ENCODE data around the gene TDRD3.

Gene TDRD3

GRCh38 chr13:60572855-60573254 is 175.8 kb downstream of the TDRD3 start:
- DNase-seq (ENCODE audit: low read depth, low spot score): no peak

GRCh38 chr13:60574735-60575134 is 177.7 kb downstream of the TDRD3 start:
- DNase-seq (ENCODE audit: low read depth, low spot score): no peak

GRCh38 chr13:60575142-60575541 is 178.1 kb downstream of the TDRD3 start:
- DNase-seq (ENCODE audit: low read depth, low spot score): no peak

- DNase-seq (ENCODE audit: low read depth, low spot score): no peak
Observed at GRCh38 chr13:60577761-60578160, 180.7 kb downstream of the TDRD3 start.

GRCh38 chr13:60583196-60583888 is 186.3 kb downstream of the TDRD3 start:
- no peak for DNase-seq (ENCODE audit: low read depth, low spot score)

- no peak for DNase-seq (ENCODE audit: low read depth, low spot score)
Observed at GRCh38 chr13:60583911-60584753, 187.1 kb downstream of the TDRD3 start.

- no peak for DNase-seq (ENCODE audit: low read depth, low spot score)
Observed at GRCh38 chr13:60584976-60585375, 188.0 kb downstream of the TDRD3 start.

- DNase-seq (ENCODE audit: low read depth, low spot score): no peak
Observed at GRCh38 chr13:60590800-60591747, 194.1 kb downstream of the TDRD3 start.

- DNase-seq (ENCODE audit: low read depth, low spot score): no peak
Observed at GRCh38 chr13:60603049-60603448, 206.0 kb downstream of the TDRD3 start.

- DNase-seq (ENCODE audit: low read depth, low spot score): no peak
Observed at GRCh38 chr13:60604058-60604457, 207.0 kb downstream of the TDRD3 start.

GRCh38 chr13:60608954-60609353 is 211.9 kb downstream of the TDRD3 start:
- DNase-seq (ENCODE audit: low read depth, low spot score): no peak

GRCh38 chr13:60611523-60611922 is 214.5 kb downstream of the TDRD3 start:
- DNase-seq (ENCODE audit: low read depth, low spot score): no peak

GRCh38 chr13:60612593-60612992 is 215.6 kb downstream of the TDRD3 start:
- DNase-seq (ENCODE audit: low read depth, low spot score): no peak

GRCh38 chr13:60613080-60613479 is 216.1 kb downstream of the TDRD3 start:
- DNase-seq (ENCODE audit: low read depth, low spot score): no peak

GRCh38 chr13:60617991-60618733 is 221.1 kb downstream of the TDRD3 start:
- DNase-seq (ENCODE audit: low read depth, low spot score): no peak

- DNase-seq (ENCODE audit: low read depth, low spot score): no peak
Observed at GRCh38 chr13:60619461-60619860, 222.4 kb downstream of the TDRD3 start.

GRCh38 chr13:60620611-60621395 is 223.8 kb downstream of the TDRD3 start:
- DNase-seq (ENCODE audit: low read depth, low spot score): no peak

GRCh38 chr13:60623151-60623550 is 226.1 kb downstream of the TDRD3 start:
- DNase-seq (ENCODE audit: low read depth, low spot score): no peak
